ENCODE measurements around the gene CGB1.

CGB1 gene

DNA sequence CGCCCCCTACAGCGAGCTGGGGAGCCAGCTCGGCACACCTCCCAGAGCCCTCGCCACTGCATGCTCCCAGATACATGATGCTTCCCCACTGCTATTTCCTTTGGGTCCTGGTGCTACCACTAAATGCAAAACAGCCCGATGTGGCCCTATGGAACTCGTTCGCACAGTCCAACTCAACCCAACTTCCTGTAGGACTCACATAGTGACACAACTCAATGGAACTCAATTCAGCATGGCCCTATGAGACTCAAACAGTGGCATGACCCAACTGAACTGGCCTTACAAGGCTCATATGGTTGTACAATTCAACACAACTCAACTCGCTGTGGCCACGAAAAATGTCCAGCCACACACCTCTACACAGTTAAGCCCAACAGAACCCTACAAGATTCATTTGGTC, 32.3 kb upstream of the CGB1 start:
- 0 out of 2 replicates have a peak, but pooled peaks cover 3% of the 10 kb centered on the region for H3K4me1 ChIP-seq
- H3K27me3 ChIP-seq, result peaks cover 15% of the 10 kb centered on the region
- no peaks in the 10 kb centered on the region for H3K36me3 ChIP-seq
- no peak overlapping the region for H3K4me3 ChIP-seq (ENCODE audit: low read depth, low read length)
- H3K9me3 ChIP-seq, result no peaks in the 10 kb centered on the region
- no peak for DNase-seq
- no peak for TF ChIP-seq CTCF (IDR thresholded peaks at IDR 0.05; ENCODE audit: low read depth, low read length)

DNA sequence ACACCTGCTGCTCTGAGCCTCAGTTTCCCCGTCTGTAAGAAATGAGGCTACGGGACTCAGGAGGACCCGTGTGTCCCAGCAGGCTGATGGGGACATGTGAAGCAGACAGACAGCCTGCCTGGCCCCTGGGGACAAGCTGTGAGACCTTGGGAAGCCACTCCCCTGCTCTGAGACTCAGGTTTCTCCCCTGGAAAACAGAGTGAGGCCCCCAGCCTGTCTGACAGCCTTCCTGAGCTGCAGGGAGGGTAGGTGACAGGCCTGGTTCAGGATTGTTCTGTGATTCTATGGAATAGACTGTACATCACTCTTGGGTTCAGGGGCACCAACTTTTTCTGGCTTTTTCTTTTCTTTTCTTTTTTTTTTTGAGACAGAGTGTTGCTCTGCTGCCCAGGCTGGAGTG, 30.9 kb upstream of the CGB1 start:
- no peak for DNase-seq
- no peak for TF ChIP-seq CTCF (IDR thresholded peaks at IDR 0.05; ENCODE audit: low read depth, low read length)

GRCh38 chr19:49065905-49066512, 29.3 kb upstream of the CGB1 start:
- Histone ChIP-seq H3K4me1 (0 out of 2 replicates have a peak, but pooled peaks cover 3% of the 10 kb centered on the region), H3K27me3 (no peaks in the 10 kb centered on the region; the same call in 1 of the 2 replicates), H3K36me3 (no peaks in the 10 kb centered on the region), H3K4me3 (ENCODE audit: low read depth, low read length) (no peak overlapping the region), H3K9me3 (no peaks in the 10 kb centered on the region)
- DNase-seq, result no peak
- TF ChIP-seq CTCF (IDR thresholded peaks at IDR 0.05; ENCODE audit: low read depth, low read length), result no peak

More for the DNA sequence above, 30.9 kb upstream of the CGB1 start:
- H3K27me3 ChIP-seq, result peaks cover 5% of the 10 kb centered on the region
- no peaks in the 10 kb centered on the region for H3K9me3 ChIP-seq
- H3K4me1 ChIP-seq, result 0 out of 2 replicates have a peak, but pooled peaks cover 3% of the 10 kb centered on the region
- H3K4me3 ChIP-seq (ENCODE audit: low read depth, low read length), result no peak overlapping the region
- no peaks in the 10 kb centered on the region for H3K36me3 ChIP-seq

- no peak for TF ChIP-seq CTCF (IDR thresholded peaks at IDR 0.05; ENCODE audit: low read depth, low read length)
- no peaks in the 10 kb centered on the region for H3K27me3 ChIP-seq
- peak; percentile 69 for DNase-seq
- 0 out of 2 replicates have a peak, but pooled peaks cover 3% of the 10 kb centered on the region for H3K4me1 ChIP-seq
- H3K4me3 ChIP-seq (ENCODE audit: low read depth, low read length), result peak within 1 kb of the TSS; percentile 16
- no peaks in the 10 kb centered on the region for H3K36me3 ChIP-seq
- H3K9me3 ChIP-seq, result no peaks in the 10 kb centered on the region
Measured at GRCh38 chr19:49064768-49065611, 28.3 kb upstream of the CGB1 start, which contains the start of gene NTF4. TSS of gene NTF4 (minus strand) at chr19:49064818. CDS start at chr19:49061997, 2,821 bp downstream.

GRCh38 chr19:49064029-49064629, 27.4 kb upstream of the CGB1 start:
- no peaks in the 10 kb centered on the region for H3K9me3 ChIP-seq
- H3K27me3 ChIP-seq, result no peaks in the 10 kb centered on the region
- TF ChIP-seq CTCF (IDR thresholded peaks at IDR 0.05; ENCODE audit: low read depth, low read length), result no peak

More at GRCh38 chr19:49064029-49064629, 27.4 kb upstream of the CGB1 start:
- Histone ChIP-seq H3K4me1 (0 out of 2 replicates have a peak, but pooled peaks cover 3% of the 10 kb centered on the region), H3K4me3 (ENCODE audit: low read depth, low read length) (no peak overlapping the region; the same call in 1 of the 2 replicates), H3K36me3 (no peaks in the 10 kb centered on the region)
- no peak for DNase-seq
